GM12878 (cell line): ENCODE data around the gene CHURC1. TPM values are rescaled to one million over a fixed set of nuclear protein-coding genes. Genes with fewer than 3 reads are reported as not detected.

ENCODE experiments used
- ATAC-seq: fragments of 200-7000 bp; cut with Tn5 transposase; 3 replicates; pipeline ENCODE4 v1.9.1; 2020; ENCODE audit warnings: mild to moderate bottlenecking, moderate library complexity
- BruUV-seq: library from RNA; stranded (reverse); fragments of 400-500 nt; replicated peaks from 2 replicates; lab custom pipeline; 2021; lab: Mats Ljungman, UMichigan
- CTCF ChIA-PET: fragments of 300-600 bp; sonication (Branson Sonifier 250); formaldehyde crosslinking; extraction: SDS; loops from one replicate; lab custom pipeline; 2021; ENCODE audit warnings: inconsistent platforms; lab: Yijun Ruan, JAX
- POLR2A ChIA-PET: fragments of 350-600 bp; formaldehyde crosslinking; extraction: SDS; loops from one replicate; lab custom pipeline; 2021; ENCODE audit warnings: inconsistent platforms; lab: Charles Lee
- RAD21 ChIA-PET: fragments of 300-600 bp; sonication (Branson Sonifier 250); formaldehyde crosslinking; loops from one replicate; lab custom pipeline; 2023; ENCODE audit warnings: antibody characterized with exemption; ENCODE audit not compliant: unreplicated experiment; lab: Charles Lee
- SMC1A ChIA-PET: fragments of 300-600 bp; sonication (Branson Sonifier 250); formaldehyde crosslinking; loops from one replicate; lab custom pipeline; 2023; ENCODE audit not compliant: unreplicated experiment, uncharacterized antibody; lab: Charles Lee
- DNase-seq: peaks from one replicate; pipeline ENCODE4 v3.0.0-alpha.2; 2011; ENCODE audit warnings: low read depth, low spot score
- FAIRE-seq: peaks from 3 replicates; lab custom pipeline; 2011; peaks lifted over from hg19 to GRCh38; lab: Jason Lieb, UNC
- H2AFZ ChIP-seq: 2 replicates; pipeline ENCODE4 v1.6.0; 2011; ENCODE audit warnings: low read depth, low read length, control low read depth; ENCODE audit not compliant: control insufficient read depth
- H3K27ac ChIP-seq: 2 replicates; pipeline ENCODE4 v1.5.1; 2011; ENCODE audit warnings: control low read depth; ENCODE audit not compliant: control insufficient read depth, insufficient read depth
- H3K27me3 ChIP-seq, 2 experiments: replicated peaks in 1 of 2; 2 replicates each; pipeline versions ENCODE4 v1.6.0 to v1.6.1; 2011; ENCODE audit warnings: low read length in 1 of 2; ENCODE audit not compliant: control insufficient read depth in 2 of 2, insufficient read depth in 2 of 2
- H3K36me3 ChIP-seq, 2 experiments: 2 replicates each; pipeline ENCODE4 v1.5.1; 2011; ENCODE audit warnings: low read length in 1 of 2; ENCODE audit not compliant: control insufficient read depth in 2 of 2, insufficient read depth in 2 of 2
- H3K4me1 ChIP-seq: 2 replicates; pipeline ENCODE4 v1.6.1; 2011; ENCODE audit warnings: mild to moderate bottlenecking, low read length, moderate library complexity, mixed read lengths; ENCODE audit not compliant: control insufficient read depth, insufficient read depth
- H3K4me2 ChIP-seq: 2 replicates; pipeline ENCODE4 v1.6.0; 2011; ENCODE audit warnings: control low read depth; ENCODE audit not compliant: control insufficient read depth, insufficient read depth
- H3K4me3 ChIP-seq: fragments of 200-600 bp; sonication (generic); 2 replicates; pipeline ENCODE4 v1.5.1; 2016
- H3K79me2 ChIP-seq: 2 replicates; pipeline ENCODE4 v1.6.0; 2011; ENCODE audit warnings: low read length; ENCODE audit not compliant: control insufficient read depth, insufficient read depth
- H3K9ac ChIP-seq: 2 replicates; pipeline ENCODE4 v1.8.0; 2011; ENCODE audit warnings: low read length, control low read depth, mixed read lengths; ENCODE audit not compliant: control insufficient read depth, insufficient read depth
- H3K9me3 ChIP-seq: replicated peaks from 3 replicates; pipeline ENCODE4 v1.5.1; 2011; ENCODE audit warnings: mild to moderate bottlenecking, low read length; ENCODE audit not compliant: control insufficient read depth, insufficient read depth
- H4K20me1 ChIP-seq: 2 replicates; pipeline ENCODE4 v1.6.0; 2011; ENCODE audit not compliant: control insufficient read depth, insufficient read depth
- CEBPB ChIP-seq, 2 experiments: fragments of 150-350 bp in 1 of 2; IDR thresholded peaks; 2 replicates each; pipeline ENCODE4 v1.6.1; 2012 to 2014; ENCODE audit warnings: low read depth in 2 of 2, low read length in 2 of 2, borderline replicate concordance in 1 of 2, inconsistent platforms in 1 of 2
- EED ChIP-seq: sonication (generic); IDR thresholded peaks from 2 replicates; pipeline ENCODE4 v1.6.1; 2016; ENCODE audit warnings: antibody characterized with exemption, low read depth
- GABPA ChIP-seq: IDR thresholded peaks from 2 replicates; pipeline ENCODE4 v1.6.1; 2014; ENCODE audit warnings: antibody characterized with exemption, low read depth, mild to moderate bottlenecking, inconsistent platforms
- MEF2B ChIP-seq: fragments of 450-650 bp; IDR thresholded peaks from 2 replicates; pipeline ENCODE4 v1.6.1; 2018; ENCODE audit warnings: mild to moderate bottlenecking, moderate library complexity; ENCODE audit not compliant: partially characterized antibody, poor library complexity, severe bottlenecking
- MTA2 ChIP-seq: fragments of 450-650 bp; IDR thresholded peaks from 2 replicates; pipeline ENCODE4 v1.6.1; 2016; ENCODE audit warnings: low read depth, mild to moderate bottlenecking, moderate library complexity
- PML ChIP-seq: IDR thresholded peaks from 2 replicates; pipeline ENCODE4 v1.6.1; 2012; ENCODE audit warnings: low read length, inconsistent platforms
- RFX5 ChIP-seq: IDR thresholded peaks from 2 replicates; pipeline ENCODE4 v1.6.1; 2011; ENCODE audit warnings: low read depth, low read length, improper control_type of control experiment
- YBX1 ChIP-seq: fragments of 450-650 bp; IDR thresholded peaks from 2 replicates; pipeline ENCODE4 v1.6.1; 2016; ENCODE audit warnings: antibody characterized with exemption
- WGBS: methylation state at CpG from one replicate; pipeline ENCODE4 v1.1.6; 2016; ENCODE audit warnings: low lambda C conversion rate; ENCODE audit not compliant: insufficient replicate concordance, insufficient coverage; ENCODE audit errors: missing lambda C conversion rate; 5-methylcytosine and 5-hydroxymethylcytosine counted together
- in situ Hi-C: fragments of 300-500 bp; cut with MboI; formaldehyde crosslinking; loops from 9 replicates; pipeline ENCODE4 v1.14.3; 2018; ENCODE audit warnings: mixed read lengths
- intact Hi-C: fragments of 100-400 bp; cut with micrococcal nuclease; formaldehyde crosslinking; loops from one replicate; pipeline ENCODE4 v1.14.2; 2022; ENCODE audit not compliant: unreplicated experiment
- polyA plus RNA-seq, 11 experiments: library from polyadenylated mRNA; depleted of rRNA in 4 of 11; unstranded in 6 of 11; stranded (reverse) in 5 of 11; fragments of >200 nt; fragmentation: Nextera tagmentation in 4 of 11; fragmentation: Illumina TruSeq in 1 of 11; extraction: Ambion mirVana in 4 of 11; extraction: Trizol in 1 of 11; gene quantifications; 1 replicate in 1 of 11; 2 replicates in 10 of 11; pipeline versions ENCODE4 v1.2.1 to v1.2.3, GENCODE V29; 2011 to 2016; ENCODE audit warnings: inconsistent platforms in 2 of 11, missing spikeins in 2 of 11, low read depth in 1 of 11
- total RNA-seq, 4 experiments: library from RNA; depleted of rRNA in 3 of 4; stranded (reverse); fragments of >200 nt in 3 of 4; fragmentation: Illumina TruSeq in 1 of 4; extraction: Trizol in 1 of 4; gene quantifications; 2 replicates each; pipeline versions ENCODE4 v1.2.1 to v1.2.3, GENCODE V29; 2013 to 2021
- TF ChIP-seq, protein P1 (sequence below): fragments of 450-650 bp; IDR thresholded peaks from 2 replicates; pipeline ENCODE4 v1.6.1; 2017; ENCODE audit warnings: mild to moderate bottlenecking, moderate library complexity

CHURC1 gene
- total and polyA plus RNA-seq, 10 of the 15 experiments (the other 5 are each of a cell fraction or from before 2014, with no cell fraction given), result 41.0 to 421 (median 140) TPM

GRCh38 chr14:64871344-64871743 is 42.9 kb upstream of the CHURC1 start:
- CTCF ChIA-PET, result interaction anchor here (1.4 kb wide), 1 partner anchor 10 kb away, joined by 5 read pairs; no protein-coding TSS in a partner anchor
- Histone ChIP-seq H3K4me2 (no peak overlapping the region), H3K9me3 (no peaks in the 10 kb centered on the region), H4K20me1 (no peaks in the 10 kb centered on the region), H3K4me1 (no peaks in the 10 kb centered on the region), H3K27ac (no peak overlapping the region), H3K9ac (no peak overlapping the region), H3K79me2 (no peaks in the 10 kb centered on the region), H2AFZ (no peak overlapping the region), H3K36me3 (no peaks in the 10 kb centered on the region), H3K4me3 (no peak overlapping the region), H3K27me3 (peaks cover 0 to 5% of the 10 kb centered on the region in 2 experiments; a peak in 1 of 4 replicates)
- intact Hi-C loops (no loop called here), in situ Hi-C loops (no loop called here)
- POLR2A ChIA-PET, result no interaction called here
- SMC1A ChIA-PET, result no interaction called here
- DNase-seq (no peak), FAIRE-seq (no peak), ATAC-seq (no peak)
- WGBS, result 0% methylated on average over 2 of the region's 2 CpGs
- RAD21 ChIA-PET, result no interaction called here
- TF ChIP-seq, protein P1, sequence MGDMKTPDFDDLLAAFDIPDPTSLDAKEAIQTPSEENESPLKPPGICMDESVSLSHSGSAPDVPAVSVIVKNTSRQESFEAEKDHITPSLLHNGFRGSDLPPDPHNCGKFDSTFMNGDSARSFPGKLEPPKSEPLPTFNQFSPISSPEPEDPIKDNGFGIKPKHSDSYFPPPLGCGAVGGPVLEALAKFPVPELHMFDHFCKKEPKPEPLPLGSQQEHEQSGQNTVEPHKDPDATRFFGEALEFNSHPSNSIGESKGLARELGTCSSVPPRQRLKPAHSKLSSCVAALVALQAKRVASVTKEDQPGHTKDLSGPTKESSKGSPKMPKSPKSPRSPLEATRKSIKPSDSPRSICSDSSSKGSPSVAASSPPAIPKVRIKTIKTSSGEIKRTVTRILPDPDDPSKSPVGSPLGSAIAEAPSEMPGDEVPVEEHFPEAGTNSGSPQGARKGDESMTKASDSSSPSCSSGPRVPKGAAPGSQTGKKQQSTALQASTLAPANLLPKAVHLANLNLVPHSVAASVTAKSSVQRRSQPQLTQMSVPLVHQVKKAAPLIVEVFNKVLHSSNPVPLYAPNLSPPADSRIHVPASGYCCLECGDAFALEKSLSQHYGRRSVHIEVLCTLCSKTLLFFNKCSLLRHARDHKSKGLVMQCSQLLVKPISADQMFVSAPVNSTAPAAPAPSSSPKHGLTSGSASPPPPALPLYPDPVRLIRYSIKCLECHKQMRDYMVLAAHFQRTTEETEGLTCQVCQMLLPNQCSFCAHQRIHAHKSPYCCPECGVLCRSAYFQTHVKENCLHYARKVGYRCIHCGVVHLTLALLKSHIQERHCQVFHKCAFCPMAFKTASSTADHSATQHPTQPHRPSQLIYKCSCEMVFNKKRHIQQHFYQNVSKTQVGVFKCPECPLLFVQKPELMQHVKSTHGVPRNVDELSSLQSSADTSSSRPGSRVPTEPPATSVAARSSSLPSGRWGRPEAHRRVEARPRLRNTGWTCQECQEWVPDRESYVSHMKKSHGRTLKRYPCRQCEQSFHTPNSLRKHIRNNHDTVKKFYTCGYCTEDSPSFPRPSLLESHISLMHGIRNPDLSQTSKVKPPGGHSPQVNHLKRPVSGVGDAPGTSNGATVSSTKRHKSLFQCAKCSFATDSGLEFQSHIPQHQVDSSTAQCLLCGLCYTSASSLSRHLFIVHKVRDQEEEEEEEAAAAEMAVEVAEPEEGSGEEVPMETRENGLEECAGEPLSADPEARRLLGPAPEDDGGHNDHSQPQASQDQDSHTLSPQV, result no peak
- TF ChIP-seq GABPA (no peak), RFX5 (no peak), CEBPB (IDR thresholded peaks at IDR 0.05; ENCODE audit: borderline replicate concordance in 1 of 2, low read depth in 2 of 2, low read length in 2 of 2) (no peak), EED (no peak), PML (no peak), MEF2B (no peak), YBX1 (no peak), MTA2 (no peak)
- BruUV-seq, result no TSS peak
